K562 (cell line): ENCODE measurements around the gene PRSS56. TPM values are rescaled to one million over a fixed set of nuclear protein-coding genes. Genes with fewer than 3 reads are reported as not detected.
A peak's percentile ranks its signal among the peaks of the same experiment; 100 is the strongest.

Experiments used
- ATAC-seq: fragments of 200-7000 bp; cut with Tn5 transposase; 3 replicates; pipeline ENCODE4 v1.9.1; 2020; ENCODE audit warnings: moderate library complexity
- BruUV-seq: library from RNA; stranded (reverse); fragments of 400-500 nt; replicated peaks from 2 replicates; lab custom pipeline; 2021; lab: Mats Ljungman, UMichigan
- CTCF ChIA-PET: fragments of 300-600 bp; formaldehyde crosslinking; extraction: SDS; loops from one replicate; lab custom pipeline; 2021; ENCODE audit warnings: low intra/inter-chr PET ratio; lab: Yijun Ruan, JAX
- POLR2A ChIA-PET: fragments of 300-600, 350-650 bp; sonication (Branson Sonifier 250); formaldehyde crosslinking; extraction: SDS; loops from one replicate; lab custom pipeline; 2021; ENCODE audit warnings: antibody characterized with exemption, inconsistent platforms; lab: Yijun Ruan, JAX
- DNase-seq, 4 experiments: peaks; one replicate each; pipeline versions ENCODE4 v3.0.0 to v3.0.0-alpha.2; 2011 to 2018; ENCODE audit warnings: low spot score in 3 of 4, mixed read lengths in 3 of 4; ENCODE audit errors: extremely low read depth in 1 of 4
- FAIRE-seq: peaks from 2 replicates; lab custom pipeline; 2011; peaks lifted over from hg19 to GRCh38; lab: Jason Lieb, UNC
- H2AFZ ChIP-seq: 2 replicates; pipeline ENCODE4 v1.6.0; 2011; ENCODE audit warnings: low read depth, low read length, control low read depth, inconsistent platforms
- H3K27ac ChIP-seq: fragments of 200-600 bp; 3 replicates; pipeline ENCODE4 v1.8.0; 2011; ENCODE audit warnings: low read depth, mild to moderate bottlenecking, control low read depth, inconsistent platforms, low read length, moderate library complexity, mixed read lengths; ENCODE audit errors: extremely low read depth
- H3K27me3 ChIP-seq, 2 experiments: fragments of 300-600 bp in 1 of 2; 2 replicates in 1 of 2; 3 replicates in 1 of 2; pipeline versions ENCODE4 v1.6.0 to v1.8.0; 2011; ENCODE audit warnings: inconsistent platforms in 2 of 2, low read length in 2 of 2, mild to moderate bottlenecking in 1 of 2, mixed read lengths in 1 of 2, moderate library complexity in 1 of 2; ENCODE audit not compliant: control insufficient read depth in 2 of 2, insufficient read depth in 2 of 2
- H3K36me3 ChIP-seq: fragments of 300-600 bp; 3 replicates; pipeline ENCODE4 v1.8.0; 2011; ENCODE audit warnings: mild to moderate bottlenecking, low read length, inconsistent platforms; ENCODE audit not compliant: control insufficient read depth, insufficient read depth
- H3K4me1 ChIP-seq, 2 experiments: fragments of 200-600 bp in 1 of 2; replicated peaks in 1 of 2; 2 replicates in 1 of 2; 3 replicates in 1 of 2; pipeline versions ENCODE4 v1.5.1 to v1.8.0; 2011; ENCODE audit warnings: inconsistent platforms in 2 of 2, low read length in 2 of 2, mild to moderate bottlenecking in 1 of 2, mixed read lengths in 1 of 2, moderate library complexity in 1 of 2; ENCODE audit not compliant: control insufficient read depth in 2 of 2, insufficient read depth in 2 of 2
- H3K4me2 ChIP-seq: 2 replicates; pipeline ENCODE4 v1.6.1; 2011; ENCODE audit warnings: low read length, control low read depth, inconsistent platforms, mixed read lengths; ENCODE audit not compliant: insufficient read depth
- H3K4me3 ChIP-seq: fragments of 200-600 bp; sonication (generic), shearing (Covaris generic); 2 replicates; pipeline ENCODE4 v1.5.1; 2016; ENCODE audit warnings: control low read depth, inconsistent platforms
- H3K79me2 ChIP-seq: fragments of 200-600 bp; 3 replicates; pipeline ENCODE4 v1.8.0; 2011; ENCODE audit warnings: low read length, inconsistent platforms; ENCODE audit not compliant: control insufficient read depth, insufficient read depth
- H3K9ac ChIP-seq, 2 experiments: 2 replicates each; pipeline versions ENCODE4 v1.6.0 to v1.6.1; 2011; ENCODE audit warnings: low read depth in 2 of 2, low read length in 2 of 2, control low read depth in 1 of 2, inconsistent platforms in 1 of 2, mild to moderate bottlenecking in 1 of 2, mixed read lengths in 1 of 2; ENCODE audit not compliant: insufficient read depth in 1 of 2
- H3K9me1 ChIP-seq: one replicate; pipeline ENCODE4 v1.6.0; 2011; ENCODE audit warnings: inconsistent platforms, mild to moderate bottlenecking, low read length, moderate library complexity; ENCODE audit not compliant: control insufficient read depth, insufficient read depth
- H3K9me3 ChIP-seq: replicated peaks from 2 replicates; pipeline ENCODE4 v1.5.1; 2011; ENCODE audit warnings: low read depth, low read length, inconsistent platforms; ENCODE audit not compliant: control insufficient read depth, insufficient read depth
- H4K20me1 ChIP-seq: replicated peaks from 2 replicates; pipeline ENCODE4 v1.6.1; 2011; ENCODE audit warnings: low read length, inconsistent platforms, mixed read lengths; ENCODE audit not compliant: control insufficient read depth, insufficient read depth
- CREBBP ChIP-seq: IDR thresholded peaks from one replicate; pipeline ENCODE4 v1.6.1; 2012; ENCODE audit warnings: low read depth, mild to moderate bottlenecking, control low read depth, inconsistent platforms, low read length
- RCOR1 ChIP-seq, 2 experiments: IDR thresholded peaks; 2 replicates each; pipeline ENCODE4 v1.6.1; 2012; ENCODE audit warnings: low read depth in 2 of 2, low read length in 2 of 2, borderline replicate concordance in 1 of 2, improper control_type of control experiment in 1 of 2
- SMARCA5 ChIP-seq: fragments of 450-650 bp; IDR thresholded peaks from 2 replicates; pipeline ENCODE4 v1.6.1; 2016
- ZNF778 ChIP-seq: fragments of 450-650 bp; formaldehyde crosslinking; IDR thresholded peaks from 2 replicates; pipeline ENCODE4 v1.4.0; 2020; ENCODE audit warnings: mild to moderate bottlenecking, moderate library complexity
- WGBS: fragments of 100-300 bp; shearing (Covaris generic); methylation state at CpG from one replicate; pipeline ENCODE4 v1.1.6; 2016; ENCODE audit warnings: low coverage, mixed read lengths; ENCODE audit not compliant: insufficient coverage; ENCODE audit errors: missing lambda C conversion rate; 5-methylcytosine and 5-hydroxymethylcytosine counted together
- in situ Hi-C: fragments of 300-500 bp; cut with MboI; formaldehyde crosslinking; loops from 4 replicates; pipeline ENCODE4 v1.15.0; 2018; ENCODE audit warnings: inconsistent platforms, mixed read lengths
- intact Hi-C: fragments of 100-400 bp; cut with micrococcal nuclease; formaldehyde crosslinking; loops from 2 replicates; pipeline ENCODE4 v1.14.2; 2022
- polyA plus RNA-seq, 8 experiments: library from polyadenylated mRNA; depleted of rRNA in 4 of 8; stranded (reverse) in 5 of 8; unstranded in 3 of 8; fragments of >200 nt; fragmentation: Nextera tagmentation in 2 of 8; fragmentation: Illumina TruSeq in 1 of 8; extraction: Ambion mirVana in 2 of 8; extraction: Trizol in 1 of 8; gene quantifications; 2 replicates each; pipeline versions ENCODE4 v1.2.1 to v1.2.3, GENCODE V29; 2011 to 2014; ENCODE audit warnings: inconsistent platforms in 1 of 8, missing spikeins in 1 of 8
- total RNA-seq, 7 experiments: library from RNA; depleted of rRNA in 6 of 7; stranded (reverse); fragments of >200 nt in 6 of 7; fragmentation: Illumina TruSeq in 2 of 7; extraction: Trizol in 2 of 7; gene quantifications; 2 replicates each; pipeline versions ENCODE4 v1.2.1 to v1.2.3, GENCODE V29; 2011 to 2021; ENCODE audit warnings: low replicate concordance in 1 of 7
- TF ChIP-seq, protein P1 (sequence below): fragments of 450-650 bp; formaldehyde crosslinking; IDR thresholded peaks from 2 replicates; pipeline ENCODE4 v1.4.0; 2020; ENCODE audit warnings: mild to moderate bottlenecking, mixed read lengths
- TF ChIP-seq, protein P2 (sequence below), 2 experiments: fragments of 450-650 bp; IDR thresholded peaks; 2 replicates each; pipeline ENCODE4 v1.6.1; 2016; ENCODE audit warnings: mild to moderate bottlenecking in 2 of 2, borderline replicate concordance in 1 of 2, low read depth in 1 of 2, moderate library complexity in 1 of 2
- TF ChIP-seq, protein P3 (sequence below): IDR thresholded peaks from 2 replicates; pipeline ENCODE4 v1.6.1; 2011; ENCODE audit warnings: borderline replicate concordance, low read depth, mild to moderate bottlenecking, moderate library complexity, low read length; ENCODE audit not compliant: insufficient read depth, poor library complexity, severe bottlenecking

PRSS56 gene
- total and polyA plus RNA-seq, 9 of the 15 experiments (the other 6 are each of a cell fraction or from before 2014, with no cell fraction given), result not detected

DNA sequence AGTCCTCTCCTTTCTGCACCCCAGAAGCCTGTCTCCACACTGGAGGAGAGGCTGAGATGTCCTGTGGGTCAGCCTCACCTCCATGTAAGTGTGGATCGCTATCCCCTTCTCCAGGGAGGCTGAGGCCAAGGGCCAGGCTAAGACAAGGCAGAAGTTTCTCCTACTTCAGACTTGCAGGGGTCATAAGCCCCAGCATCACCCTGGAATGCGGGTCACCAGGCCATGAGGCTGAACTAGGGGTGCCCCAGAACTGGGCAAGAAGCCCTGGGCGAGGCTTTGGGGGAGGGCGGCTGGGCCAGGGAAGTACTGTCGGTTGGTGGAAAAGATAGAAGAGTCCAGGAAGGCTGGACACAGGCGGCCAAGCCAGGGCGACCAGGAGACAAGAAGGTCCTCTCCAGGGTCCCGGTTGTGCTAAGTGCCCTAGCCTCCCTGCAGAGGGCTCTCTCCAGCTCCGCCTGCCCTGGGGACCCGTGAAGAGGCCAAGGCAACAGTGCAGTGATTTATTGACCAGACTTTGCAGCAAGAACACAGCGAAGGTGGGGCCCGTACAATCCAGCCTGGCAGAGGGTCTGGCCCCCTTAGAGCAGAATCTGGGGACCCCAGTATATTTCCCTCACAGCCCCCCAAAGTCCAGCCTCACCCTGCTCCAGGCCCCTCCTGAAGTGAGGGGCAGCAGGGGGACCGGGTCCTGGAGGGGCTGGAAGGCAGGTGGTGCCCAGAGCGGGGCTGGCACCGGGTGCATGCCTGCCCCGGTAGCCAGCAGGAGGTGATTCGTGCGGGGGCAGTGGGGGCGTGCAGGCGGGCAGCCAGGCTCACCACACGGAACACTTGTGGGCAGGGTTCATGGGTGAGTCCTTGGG lies 40.6 kb upstream of the PRSS56 start:
- no TSS peak for BruUV-seq

More for the DNA sequence above, 40.6 kb upstream of the PRSS56 start:
- intact Hi-C loops (no loop called here), in situ Hi-C loops (no loop called here)
- Histone ChIP-seq H3K9ac (no peak overlapping the region), H2AFZ (no peak overlapping the region), H3K9me1 (no peaks in the 10 kb centered on the region), H3K9me3 (no peaks in the 10 kb centered on the region), H4K20me1 (no peaks in the 10 kb centered on the region), H3K79me2 (no peaks in the 10 kb centered on the region), H3K4me3 (no peak overlapping the region), H3K36me3 (no peaks in the 10 kb centered on the region), H3K4me2 (no peak overlapping the region), H3K4me1 (peaks cover 0 to 3% of the 10 kb centered on the region in 2 experiments; a peak in 1 of 5 replicates), H3K27me3 (peaks cover 0 to 19% of the 10 kb centered on the region in 2 experiments; a peak in 3 of 5 replicates), H3K27ac (no peak overlapping the region)
- WGBS, result 1% methylated on average over 12 of the region's 21 CpGs
- peak; percentile 74 for ATAC-seq
- TF ChIP-seq CREBBP, result no peak
- no peak for TF ChIP-seq ZNF778 (CRISPR knock-in tag)
- TF ChIP-seq, protein P1, sequence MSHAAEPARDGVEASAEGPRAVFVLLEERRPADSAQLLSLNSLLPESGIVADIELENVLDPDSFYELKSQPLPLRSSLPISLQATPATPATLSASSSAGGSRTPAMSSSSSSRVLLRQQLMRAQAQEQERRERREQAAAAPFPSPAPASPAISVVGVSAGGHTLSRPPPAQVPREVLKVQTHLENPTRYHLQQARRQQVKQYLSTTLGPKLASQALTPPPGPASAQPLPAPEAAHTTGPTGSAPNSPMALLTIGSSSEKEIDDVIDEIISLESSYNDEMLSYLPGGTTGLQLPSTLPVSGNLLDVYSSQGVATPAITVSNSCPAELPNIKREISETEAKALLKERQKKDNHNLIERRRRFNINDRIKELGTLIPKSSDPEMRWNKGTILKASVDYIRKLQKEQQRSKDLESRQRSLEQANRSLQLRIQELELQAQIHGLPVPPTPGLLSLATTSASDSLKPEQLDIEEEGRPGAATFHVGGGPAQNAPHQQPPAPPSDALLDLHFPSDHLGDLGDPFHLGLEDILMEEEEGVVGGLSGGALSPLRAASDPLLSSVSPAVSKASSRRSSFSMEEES, result no peak
- TF ChIP-seq, protein P2, sequence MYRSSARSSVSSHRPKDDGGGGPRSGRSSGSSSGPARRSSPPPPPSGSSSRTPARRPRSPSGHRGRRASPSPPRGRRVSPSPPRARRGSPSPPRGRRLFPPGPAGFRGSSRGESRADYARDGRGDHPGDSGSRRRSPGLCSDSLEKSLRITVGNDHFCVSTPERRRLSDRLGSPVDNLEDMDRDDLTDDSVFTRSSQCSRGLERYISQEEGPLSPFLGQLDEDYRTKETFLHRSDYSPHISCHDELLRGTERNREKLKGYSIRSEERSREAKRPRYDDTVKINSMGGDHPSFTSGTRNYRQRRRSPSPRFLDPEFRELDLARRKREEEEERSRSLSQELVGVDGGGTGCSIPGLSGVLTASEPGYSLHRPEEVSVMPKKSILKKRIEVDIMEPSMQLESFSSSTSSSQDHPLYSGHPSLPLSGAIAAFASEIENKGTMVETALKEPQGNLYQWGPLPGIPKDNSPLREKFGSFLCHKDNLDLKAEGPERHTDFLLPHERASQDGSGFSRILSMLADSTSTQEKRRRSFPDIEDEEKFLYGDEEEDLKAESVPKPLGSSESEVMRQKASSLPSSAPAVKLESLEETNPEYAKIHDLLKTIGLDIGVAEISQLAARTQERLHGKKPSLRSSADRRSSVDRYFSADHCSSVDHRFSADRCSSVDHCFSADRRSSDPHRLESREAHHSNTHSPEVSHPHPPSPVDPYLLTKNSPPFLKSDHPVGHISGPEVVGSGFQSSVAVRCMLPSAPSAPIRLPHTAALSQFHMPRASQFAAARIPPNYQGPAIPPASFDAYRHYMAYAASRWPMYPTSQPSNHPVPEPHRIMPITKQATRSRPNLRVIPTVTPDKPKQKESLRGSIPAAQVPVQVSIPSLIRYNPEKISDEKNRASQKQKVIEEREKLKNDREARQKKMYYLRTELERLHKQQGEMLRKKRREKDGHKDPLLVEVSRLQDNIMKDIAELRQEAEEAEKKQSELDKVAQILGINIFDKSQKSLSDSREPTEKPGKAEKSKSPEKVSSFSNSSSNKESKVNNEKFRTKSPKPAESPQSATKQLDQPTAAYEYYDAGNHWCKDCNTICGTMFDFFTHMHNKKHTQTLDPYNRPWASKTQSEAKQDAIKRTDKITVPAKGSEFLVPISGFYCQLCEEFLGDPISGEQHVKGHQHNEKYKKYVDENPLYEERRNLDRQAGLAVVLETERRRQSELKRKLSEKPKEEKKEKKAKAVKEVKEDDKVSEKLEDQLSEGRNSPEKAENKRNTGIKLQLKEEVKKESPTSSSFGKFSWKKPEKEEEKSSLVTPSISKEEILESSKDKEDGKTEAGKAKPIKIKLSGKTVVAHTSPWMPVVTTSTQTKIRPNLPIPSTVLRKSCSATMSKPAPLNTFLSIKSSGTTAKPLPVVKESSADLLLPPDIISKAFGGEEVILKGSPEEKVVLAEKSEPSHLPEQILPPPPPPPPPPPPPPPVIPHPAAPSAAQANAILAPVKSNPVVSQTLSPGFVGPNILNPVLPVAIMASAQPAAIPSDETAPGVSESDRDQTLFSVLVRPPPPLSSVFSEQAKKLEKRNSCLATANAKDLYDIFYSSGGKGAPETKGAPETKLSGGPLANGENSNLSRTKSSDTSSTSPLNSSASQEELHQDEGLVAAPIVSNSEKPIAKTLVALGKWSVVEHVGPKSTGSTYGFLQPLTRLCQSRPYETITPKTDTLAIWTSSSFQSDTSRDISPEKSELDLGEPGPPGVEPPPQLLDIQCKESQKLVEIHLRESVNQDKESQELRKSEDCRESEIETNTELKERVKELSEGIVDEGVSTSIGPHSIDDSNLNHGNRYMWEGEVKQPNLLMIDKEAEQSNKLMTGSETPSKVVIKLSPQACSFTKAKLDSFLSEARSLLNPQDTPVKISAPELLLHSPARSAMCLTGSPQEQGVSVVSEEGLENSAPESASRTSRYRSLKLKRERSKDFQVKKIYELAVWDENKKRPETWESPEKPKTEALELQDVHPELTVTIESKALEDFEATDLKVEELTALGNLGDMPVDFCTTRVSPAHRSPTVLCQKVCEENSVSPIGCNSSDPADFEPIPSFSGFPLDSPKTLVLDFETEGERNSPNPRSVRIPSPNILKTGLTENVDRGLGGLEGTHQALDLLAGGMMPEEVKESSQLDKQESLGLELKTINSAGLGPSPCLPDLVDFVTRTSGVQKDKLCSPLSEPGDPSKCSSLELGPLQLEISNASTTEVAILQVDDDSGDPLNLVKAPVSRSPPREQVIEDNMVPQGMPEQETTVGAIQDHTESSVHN (IDR thresholded peaks at IDR 0.05; ENCODE audit: borderline replicate concordance in 1 of 2, low read depth in 1 of 2), result no peak
- TF ChIP-seq, protein P3, sequence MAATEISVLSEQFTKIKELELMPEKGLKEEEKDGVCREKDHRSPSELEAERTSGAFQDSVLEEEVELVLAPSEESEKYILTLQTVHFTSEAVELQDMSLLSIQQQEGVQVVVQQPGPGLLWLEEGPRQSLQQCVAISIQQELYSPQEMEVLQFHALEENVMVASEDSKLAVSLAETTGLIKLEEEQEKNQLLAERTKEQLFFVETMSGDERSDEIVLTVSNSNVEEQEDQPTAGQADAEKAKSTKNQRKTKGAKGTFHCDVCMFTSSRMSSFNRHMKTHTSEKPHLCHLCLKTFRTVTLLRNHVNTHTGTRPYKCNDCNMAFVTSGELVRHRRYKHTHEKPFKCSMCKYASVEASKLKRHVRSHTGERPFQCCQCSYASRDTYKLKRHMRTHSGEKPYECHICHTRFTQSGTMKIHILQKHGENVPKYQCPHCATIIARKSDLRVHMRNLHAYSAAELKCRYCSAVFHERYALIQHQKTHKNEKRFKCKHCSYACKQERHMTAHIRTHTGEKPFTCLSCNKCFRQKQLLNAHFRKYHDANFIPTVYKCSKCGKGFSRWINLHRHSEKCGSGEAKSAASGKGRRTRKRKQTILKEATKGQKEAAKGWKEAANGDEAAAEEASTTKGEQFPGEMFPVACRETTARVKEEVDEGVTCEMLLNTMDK, result peak; percentile 7
- TF ChIP-seq SMARCA5, result no peak
- peak in 1 of 2 experiments; percentile 31; a peak in 1 of 4 replicates for TF ChIP-seq RCOR1 (IDR thresholded peaks at IDR 0.05; ENCODE audit: borderline replicate concordance in 1 of 2, low read depth in 2 of 2, low read length in 2 of 2)
- FAIRE-seq, result no peak
- DNase-seq, result peak in 1 of 4 experiments; percentile 17
- POLR2A ChIA-PET, result no interaction called here
- CTCF ChIA-PET, result no interaction called here
